ENCODE measurements around the gene PLA2G2F. TPM values are rescaled to one million over a fixed set of nuclear protein-coding genes. Genes with fewer than 3 reads are reported as not detected.

Gene PLA2G2F
- total RNA-seq, 1 experiment from 2014 or later: not detected

GRCh38 chr1:20192871-20193411, 53.8 kb downstream of the PLA2G2F start (continued):
- TF ChIP-seq STAT6 (CRISPR knock-in tag; conservative IDR thresholded peaks at IDR 0.05; ENCODE audit: low read depth): no peak
- no peak for TF ChIP-seq NR1H2 (CRISPR knock-in tag; IDR thresholded peaks at IDR 0.05)

- CTCF ChIA-PET: interaction anchor here (0.7 to 2.5 kb wide), 8 partner anchors 11 to 272 kb away, joined by 3 to 10 read pairs (median 6); no protein-coding TSS in a partner anchor
- no peak for DNase-seq (ENCODE audit: low spot score)
- no peak overlapping the region; the same call in 1 of the 2 replicates for H3K4me3 Mint-ChIP-seq
- H3K27ac Mint-ChIP-seq: no peak overlapping the region
- H3K9me3 Mint-ChIP-seq: no peaks in the 10 kb centered on the region
- H3K27me3 Mint-ChIP-seq (ENCODE audit: low read depth): peaks cover 13% of the 10 kb centered on the region
- no peaks in the 10 kb centered on the region for H3K36me3 Mint-ChIP-seq
- H3K4me1 Mint-ChIP-seq: peaks cover 21% of the 10 kb centered on the region
- POLR2A ChIA-PET: no interaction called here
- ATAC-seq: no peak
- TF ChIP-seq ELF4 (CRISPR knock-in tag; IDR thresholded peaks at IDR 0.05; ENCODE audit: low read depth): no peak
- no peak for TF ChIP-seq ERG (CRISPR knock-in tag; IDR thresholded peaks at IDR 0.05)
- TF ChIP-seq GTF2I (CRISPR knock-in tag; conservative IDR thresholded peaks at IDR 0.05): no peak
- TF ChIP-seq NFE2L1 (CRISPR knock-in tag; IDR thresholded peaks at IDR 0.05): no peak
- no peak for TF ChIP-seq ZNF532 (CRISPR knock-in tag; IDR thresholded peaks at IDR 0.05; ENCODE audit: borderline replicate concordance)
- no peak for TF ChIP-seq ZNF121 (CRISPR knock-in tag; IDR thresholded peaks at IDR 0.05)
- TF ChIP-seq FOXP1 (CRISPR knock-in tag; IDR thresholded peaks at IDR 0.05; ENCODE audit: borderline replicate concordance): no peak
- no peak for TF ChIP-seq ZNF281 (CRISPR knock-in tag; IDR thresholded peaks at IDR 0.05)
- no peak for TF ChIP-seq ZNF425 (CRISPR knock-in tag; conservative IDR thresholded peaks at IDR 0.05)
Measured at GRCh38 chr1:20194224-20194623, 55.1 kb downstream of the PLA2G2F start.
